ENCODE measurements around the gene ISYNA1.
A peak's percentile ranks its signal among the peaks of the same experiment; 100 is the strongest.

Gene ISYNA1

DNA sequence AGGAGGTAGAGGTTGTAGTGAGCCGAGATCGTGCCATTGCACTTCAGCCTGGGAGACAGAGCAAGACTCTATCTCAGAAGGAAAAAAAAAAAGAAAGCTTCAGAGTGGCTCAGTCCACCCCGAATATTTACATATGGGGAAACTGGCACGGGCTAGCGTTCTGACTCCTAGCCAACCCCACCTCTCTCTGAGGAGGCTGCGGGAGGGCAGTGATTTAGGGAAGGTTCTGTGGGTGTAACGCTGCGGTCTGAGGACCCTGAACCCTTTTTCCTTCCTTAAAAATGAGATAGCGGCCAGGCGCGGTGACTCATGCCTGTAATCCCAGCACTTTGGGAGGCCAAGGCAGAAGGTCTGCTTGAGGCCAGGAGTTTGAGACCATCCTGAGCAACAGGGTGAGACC lies 45.5 kb downstream of the ISYNA1 start:
- no peak for DNase-seq (ENCODE audit: low read depth in 3 of 3)

DNA sequence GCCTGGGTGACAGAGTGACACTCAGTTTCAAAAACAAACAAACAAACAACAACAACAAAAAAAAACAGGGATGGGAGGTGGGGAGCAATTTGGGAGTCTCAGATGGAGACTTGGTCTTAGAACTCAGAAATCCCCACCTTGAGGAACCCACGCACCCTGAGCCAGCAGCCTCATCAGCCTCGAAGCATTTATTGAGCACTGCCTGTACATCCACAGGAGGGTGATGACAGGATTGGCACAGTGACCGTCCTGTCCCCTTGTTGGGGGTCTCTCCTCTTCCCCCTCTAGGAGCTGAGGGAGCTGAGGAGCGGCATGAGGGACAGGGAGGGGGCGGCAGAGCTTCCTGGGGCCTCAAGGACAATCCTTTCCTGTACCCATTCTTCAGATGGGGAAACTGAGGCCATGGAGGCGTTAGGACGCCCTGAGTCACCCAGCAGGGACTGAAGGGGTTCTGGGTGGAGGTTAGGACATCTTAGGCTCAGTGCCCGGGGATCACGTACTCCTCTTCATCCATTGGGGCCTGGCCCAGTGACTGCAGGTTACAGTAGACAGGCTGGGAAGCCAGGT lies 46.3 kb downstream of the ISYNA1 start:
- DNase-seq (ENCODE audit: low read depth in 3 of 3), result no peak

DNA sequence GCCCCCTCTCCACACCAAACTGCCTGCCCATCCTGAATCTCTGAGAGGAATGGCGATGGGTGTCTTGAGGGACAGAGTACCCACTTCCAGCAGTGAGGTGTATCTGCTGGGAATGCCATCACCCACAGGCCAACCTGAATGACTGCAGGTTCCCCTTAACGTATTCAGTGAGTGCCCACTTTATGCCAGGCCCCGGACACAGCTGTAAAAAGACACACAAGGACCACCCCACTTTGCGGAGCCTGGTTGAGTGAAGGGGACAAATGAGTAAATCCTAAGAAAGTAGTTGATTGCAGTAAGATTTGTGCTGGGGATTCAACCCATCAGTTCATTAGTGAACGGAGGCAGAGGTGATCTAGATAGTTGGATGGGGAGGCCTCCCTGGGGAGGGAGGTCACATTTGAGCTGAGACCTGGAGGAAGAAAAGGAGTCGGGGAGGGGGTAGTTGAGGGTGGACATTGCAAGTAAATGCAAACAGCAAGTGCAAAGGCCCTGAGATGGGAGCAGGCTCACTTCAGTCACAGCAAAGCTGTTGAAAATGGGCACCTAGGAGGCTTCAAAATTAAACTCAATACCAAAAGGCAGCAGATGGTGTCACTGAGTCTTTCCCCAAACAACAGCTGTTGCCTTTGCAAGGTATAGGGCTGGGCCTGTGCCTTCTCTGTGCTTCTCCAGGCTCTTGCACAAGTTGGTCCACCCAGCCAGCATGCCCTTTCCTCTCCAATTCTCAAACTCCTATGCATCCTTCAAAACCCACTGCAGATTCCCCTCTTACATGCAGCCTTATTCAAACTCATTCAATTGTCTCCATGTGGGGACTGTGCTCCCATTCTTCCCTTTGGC lies 47.6 kb downstream of the ISYNA1 start:
- no peak for DNase-seq (ENCODE audit: low read depth in 3 of 3)

DNA sequence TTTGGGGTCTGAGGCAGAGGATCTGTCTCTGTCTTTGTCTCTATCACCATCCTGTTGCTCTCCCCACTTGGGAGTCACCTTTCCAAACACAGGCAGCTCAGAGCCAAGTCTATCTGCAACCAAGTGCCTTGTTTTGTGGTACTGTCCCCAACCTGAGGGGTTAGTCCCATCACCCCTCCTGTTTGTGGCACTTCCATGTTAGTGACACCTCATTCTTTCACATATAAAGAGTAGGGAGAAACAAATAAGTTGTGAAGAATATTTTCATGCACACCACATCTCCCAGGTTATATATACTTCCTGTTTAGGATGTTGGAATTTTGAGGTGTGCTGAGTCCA lies 48.2 kb downstream of the ISYNA1 start:
- no peak for DNase-seq (ENCODE audit: low read depth in 3 of 3)

DNA sequence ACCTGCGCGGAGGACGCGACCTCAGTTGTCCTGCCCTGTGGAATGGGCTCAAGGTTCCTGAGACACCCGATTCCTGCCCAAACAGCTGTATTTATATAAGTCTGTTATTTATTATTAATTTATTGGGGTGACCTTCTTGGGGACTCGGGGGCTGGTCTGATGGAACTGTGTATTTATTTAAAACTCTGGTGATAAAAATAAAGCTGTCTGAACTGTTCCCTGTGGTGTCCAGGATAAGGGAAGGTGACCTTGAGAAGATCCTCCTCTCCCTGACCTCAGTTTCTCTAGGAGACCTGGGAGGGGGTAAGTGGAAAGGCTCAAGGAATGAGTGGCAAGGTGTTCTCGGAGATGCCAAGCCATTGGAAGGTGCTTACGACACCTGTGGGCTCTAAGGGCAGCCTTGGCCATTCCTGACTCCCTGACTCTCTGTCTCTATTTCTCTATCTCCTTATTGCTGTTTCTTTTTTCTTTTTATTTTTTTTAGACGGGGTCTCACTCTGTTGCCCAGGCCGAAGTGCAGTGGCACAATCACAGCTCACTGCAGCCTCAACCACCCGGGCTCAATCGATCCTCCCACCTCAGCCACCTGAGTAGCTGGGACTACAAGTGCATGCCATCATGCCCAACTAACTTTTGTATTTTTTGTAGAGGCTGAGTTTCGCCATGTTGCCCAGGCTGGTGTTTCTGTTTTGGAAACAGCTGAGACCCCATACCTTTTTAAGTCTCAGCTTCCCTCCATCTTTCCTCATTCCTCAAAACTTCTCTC lies 48.8 kb downstream of the ISYNA1 start:
- no peak for DNase-seq (ENCODE audit: low read depth in 3 of 3)

DNA sequence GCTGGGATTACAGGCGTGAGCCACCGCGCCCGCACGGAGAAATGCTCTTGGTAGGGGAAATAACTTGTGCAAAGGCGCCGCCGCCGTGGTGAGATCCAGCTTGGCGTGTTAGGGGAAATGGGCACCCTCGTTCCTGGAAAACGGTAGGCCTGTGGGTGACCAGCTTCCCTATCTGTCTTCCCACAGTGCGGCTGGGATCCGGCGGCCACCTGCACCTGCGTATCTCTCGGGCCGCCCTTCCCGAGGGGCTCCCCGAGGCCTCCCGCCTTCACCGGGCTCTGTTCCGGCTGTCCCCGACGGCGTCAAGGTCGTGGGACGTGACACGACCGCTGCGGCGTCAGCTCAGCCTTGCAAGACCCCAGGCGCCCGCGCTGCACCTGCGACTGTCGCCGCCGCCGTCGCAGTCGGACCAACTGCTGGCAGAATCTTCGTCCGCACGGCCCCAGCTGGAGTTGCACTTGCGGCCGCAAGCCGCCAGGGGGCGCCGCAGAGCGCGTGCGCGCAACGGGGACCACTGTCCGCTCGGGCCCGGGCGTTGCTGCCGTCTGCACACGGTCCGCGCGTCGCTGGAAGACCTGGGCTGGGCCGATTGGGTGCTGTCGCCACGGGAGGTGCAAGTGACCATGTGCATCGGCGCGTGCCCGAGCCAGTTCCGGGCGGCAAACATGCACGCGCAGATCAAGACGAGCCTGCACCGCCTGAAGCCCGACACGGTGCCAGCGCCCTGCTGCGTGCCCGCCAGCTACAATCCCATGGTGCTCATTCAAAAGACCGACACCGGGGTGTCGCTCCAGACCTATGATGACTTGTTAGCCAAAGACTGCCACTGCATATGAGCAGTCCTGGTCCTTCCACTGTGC lies 49.6 kb downstream of the ISYNA1 start:
- peak; percentile 54 to 71 (median 70) for DNase-seq (ENCODE audit: low read depth in 3 of 3)

DNA sequence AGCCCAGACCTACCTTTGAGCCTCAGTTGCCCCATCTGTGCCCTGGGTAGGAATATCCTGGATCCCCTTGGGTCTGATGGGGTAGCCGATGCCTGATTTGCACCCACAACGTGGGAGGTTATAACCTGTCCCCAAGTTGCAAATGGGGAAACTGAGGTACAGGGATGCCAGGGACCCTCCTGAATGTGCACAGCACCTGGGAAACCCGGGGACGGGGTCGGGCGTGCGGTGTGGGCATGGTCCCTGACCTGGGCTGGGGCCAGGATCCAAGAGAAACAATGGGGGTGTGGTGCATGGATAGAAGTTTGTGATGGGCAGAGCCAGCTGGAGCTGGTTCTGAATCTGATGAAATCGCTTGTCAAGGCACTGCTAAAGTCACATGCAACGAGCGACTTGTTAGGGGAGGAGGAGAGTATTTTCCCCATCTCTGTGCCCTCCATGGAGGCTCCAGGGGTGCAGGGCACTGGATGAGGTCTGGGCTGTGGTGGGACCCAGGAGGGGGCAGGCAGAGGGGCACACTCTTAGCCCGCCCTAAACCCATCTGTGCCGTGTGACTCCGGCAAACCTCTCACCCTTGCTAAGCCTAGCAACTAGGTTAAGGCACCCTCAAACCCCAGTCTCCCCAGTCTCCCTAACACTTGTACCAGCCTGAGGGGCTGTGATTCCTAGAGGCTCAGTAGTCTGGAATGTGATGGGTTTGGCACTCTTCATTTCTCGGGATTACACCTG lies 51.2 kb downstream of the ISYNA1 start:
- DNase-seq (ENCODE audit: low read depth in 3 of 3), result no peak

DNA sequence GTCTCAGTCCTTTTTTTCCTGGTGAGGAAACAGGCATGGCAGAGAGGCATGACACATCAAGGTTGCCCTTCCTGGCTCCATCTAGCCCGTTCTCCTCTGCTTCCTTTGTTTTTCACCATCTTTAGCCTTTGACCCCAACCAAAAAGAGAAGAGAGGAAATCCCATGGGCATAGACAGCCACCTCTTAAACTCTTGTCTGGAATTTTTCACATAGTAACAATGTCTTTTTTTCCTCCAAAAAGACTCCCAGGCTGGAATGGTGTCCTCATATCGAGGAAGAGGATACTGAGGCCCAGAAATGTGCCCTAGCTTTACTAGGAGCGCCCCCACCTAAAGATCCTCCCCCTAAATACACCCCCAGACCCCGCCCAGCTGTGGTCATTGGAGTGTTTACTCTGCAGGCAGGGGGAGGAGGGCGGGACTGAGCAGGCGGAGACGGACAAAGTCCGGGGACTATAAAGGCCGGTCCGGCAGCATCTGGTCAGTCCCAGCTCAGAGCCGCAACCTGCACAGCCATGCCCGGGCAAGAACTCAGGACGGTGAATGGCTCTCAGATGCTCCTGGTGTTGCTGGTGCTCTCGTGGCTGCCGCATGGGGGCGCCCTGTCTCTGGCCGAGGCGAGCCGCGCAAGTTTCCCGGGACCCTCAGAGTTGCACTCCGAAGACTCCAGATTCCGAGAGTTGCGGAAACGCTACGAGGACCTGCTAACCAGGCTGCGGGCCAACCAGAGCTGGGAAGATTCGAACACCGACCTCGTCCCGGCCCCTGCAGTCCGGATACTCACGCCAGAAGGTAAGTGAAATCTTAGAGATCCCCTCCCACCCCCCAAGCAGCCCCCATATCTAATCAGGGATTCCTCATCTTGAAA lies 52.0 kb downstream of the ISYNA1 start, which contains the start of gene GDF15:
Gene GDF15 (plus strand): TSS at position 484 of the 868 bp plus-strand sequence. CDS start 32 bp downstream, at position 516.
- peak in 2 of 3 donors; percentile 16 to 21 for DNase-seq (ENCODE audit: low read depth in 3 of 3)

DNA sequence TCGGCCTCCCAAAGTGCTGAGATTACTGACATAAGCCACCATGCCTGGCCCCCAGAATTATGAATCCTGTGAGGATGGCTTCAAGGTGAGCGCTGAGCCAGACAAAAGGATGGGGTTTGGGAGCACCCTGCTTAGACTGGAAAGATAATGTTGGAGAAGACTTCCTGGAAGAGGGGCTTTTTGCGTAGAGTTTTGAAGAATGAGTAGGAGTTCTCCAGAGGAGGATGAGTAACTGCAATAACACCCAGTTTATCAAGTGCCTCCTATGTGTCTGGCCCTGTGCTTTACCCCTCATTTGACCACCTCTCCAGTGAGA lies 52.6 kb downstream of the ISYNA1 start:
- DNase-seq (ENCODE audit: low read depth in 3 of 3), result no peak

DNA sequence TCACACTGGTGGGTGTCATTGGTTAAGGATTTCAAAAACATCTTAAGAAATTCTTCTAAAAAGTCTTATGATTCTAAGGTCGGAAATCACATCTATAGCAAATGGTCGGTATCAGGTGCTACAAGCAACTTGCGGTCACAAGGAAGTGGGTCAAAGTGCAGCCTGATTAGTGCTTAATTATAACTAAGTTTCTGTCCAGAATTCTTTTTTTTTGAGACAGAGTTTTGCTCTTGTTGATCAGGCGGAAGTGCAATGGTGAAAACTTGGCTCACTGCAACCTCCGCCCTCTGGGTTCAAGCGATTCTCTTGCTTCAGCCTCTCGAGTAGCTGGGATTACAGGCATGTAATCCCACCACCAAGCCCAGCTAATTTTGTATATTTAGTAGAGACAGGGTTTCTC lies 53.2 kb downstream of the ISYNA1 start:
- DNase-seq (ENCODE audit: low read depth in 3 of 3), result no peak
